Myocyte (in vitro differentiated cells): Measurements from ENCODE around the gene TMEM140. TPM values are rescaled to one million over a fixed set of nuclear protein-coding genes. Genes with fewer than 3 reads are reported as not detected.
A peak's percentile ranks its signal among the peaks of the same experiment; 100 is the strongest.
"Not testable (repeated sequence)": the region's sequence is repeated elsewhere in the genome, so short reads cannot be mapped to it uniquely, and the experiment has no call there.

Experiments used
- DNase-seq: peaks from one replicate; pipeline ENCODE4 v3.0.0-alpha.2; 2012; ENCODE audit warnings: low read depth
- total RNA-seq: library from RNA; depleted of rRNA; stranded (reverse); fragments of >200 nt; gene quantifications from 2 replicates; pipeline ENCODE4 v1.2.3, GENCODE V29; 2014

TMEM140 gene
- total RNA-seq, 1 donor from 2014 or later, result 11.6 TPM

- DNase-seq, result no peak
Observed at GRCh38 chr7:135158141-135158655, 10.3 kb downstream of the TMEM140 start.

GRCh38 chr7:135158874-135159273 lies 11.0 kb downstream of the TMEM140 start:
- DNase-seq, result no peak

- DNase-seq, result no peak
Observed at GRCh38 chr7:135159359-135160085, 11.7 kb downstream of the TMEM140 start.

GRCh38 chr7:135160098-135160857 lies 12.4 kb downstream of the TMEM140 start:
- DNase-seq, result peak; percentile 42

- peak; percentile 87 for DNase-seq
Observed at GRCh38 chr7:135160858-135161653, 13.2 kb downstream of the TMEM140 start.

GRCh38 chr7:135161669-135162068 lies 13.8 kb downstream of the TMEM140 start:
- DNase-seq, result no peak

GRCh38 chr7:135162382-135163001 lies 14.6 kb downstream of the TMEM140 start:
- DNase-seq, result no peak

GRCh38 chr7:135164357-135165061 lies 16.6 kb downstream of the TMEM140 start:
- no peak for DNase-seq

- DNase-seq, result no peak
Observed at GRCh38 chr7:135165862-135166261, 18.0 kb downstream of the TMEM140 start.

- no peak for DNase-seq
Observed at GRCh38 chr7:135166338-135166990, 18.6 kb downstream of the TMEM140 start.

- DNase-seq, result no peak
Observed at GRCh38 chr7:135167365-135167917, 19.6 kb downstream of the TMEM140 start.

GRCh38 chr7:135168001-135168400 lies 20.1 kb downstream of the TMEM140 start:
- no peak for DNase-seq

- DNase-seq, result no peak
Observed at GRCh38 chr7:135168489-135169140, 20.7 kb downstream of the TMEM140 start.

GRCh38 chr7:135169141-135169963 lies 21.5 kb downstream of the TMEM140 start:
- peak; percentile 53 for DNase-seq

GRCh38 chr7:135169964-135170273 lies 22.0 kb downstream of the TMEM140 start:
- no peak for DNase-seq

- DNase-seq, result peak; percentile 99
Observed at GRCh38 chr7:135170274-135170997, 22.6 kb downstream of the TMEM140 start, which contains the start of gene CYREN. Gene CYREN (minus strand): TSS chr7:135170707. CDS start chr7:135168922, 1,785 bp downstream.

- DNase-seq, result not testable (repeated sequence)
Observed at GRCh38 chr7:135170998-135171481, 23.2 kb downstream of the TMEM140 start.
